ENCODE measurements around the gene UBASH3B.

The UBASH3B gene

GRCh38 chr11:122732342-122733315 is 77.1 kb downstream of the UBASH3B start:
- DNase-seq (ENCODE audit: low read depth): no peak

GRCh38 chr11:122733318-122733717 is 77.8 kb downstream of the UBASH3B start:
- DNase-seq (ENCODE audit: low read depth): no peak

- DNase-seq (ENCODE audit: low read depth): no peak
Observed at GRCh38 chr11:122734848-122735496, 79.5 kb downstream of the UBASH3B start.

- no peak for DNase-seq (ENCODE audit: low read depth)
Observed at GRCh38 chr11:122737951-122738693, 82.6 kb downstream of the UBASH3B start.

GRCh38 chr11:122741613-122742300 is 86.2 kb downstream of the UBASH3B start:
- no peak for DNase-seq (ENCODE audit: low read depth)

- no peak for DNase-seq (ENCODE audit: low read depth)
Observed at GRCh38 chr11:122742301-122743018, 86.9 kb downstream of the UBASH3B start.

- no peak for DNase-seq (ENCODE audit: low read depth)
Observed at GRCh38 chr11:122743097-122743741, 87.7 kb downstream of the UBASH3B start.

- DNase-seq (ENCODE audit: low read depth): no peak
Observed at GRCh38 chr11:122743949-122744348, 88.4 kb downstream of the UBASH3B start.

- DNase-seq (ENCODE audit: low read depth): no peak
Observed at GRCh38 chr11:122744357-122744756, 88.8 kb downstream of the UBASH3B start.

GRCh38 chr11:122745111-122745510 is 89.6 kb downstream of the UBASH3B start:
- no peak for DNase-seq (ENCODE audit: low read depth)

GRCh38 chr11:122746050-122746478 is 90.5 kb downstream of the UBASH3B start:
- DNase-seq (ENCODE audit: low read depth): no peak

GRCh38 chr11:122746611-122747244 is 91.2 kb downstream of the UBASH3B start:
- DNase-seq (ENCODE audit: low read depth): no peak

GRCh38 chr11:122747351-122747781 is 91.8 kb downstream of the UBASH3B start:
- DNase-seq (ENCODE audit: low read depth): no peak

- peak; percentile 90 for DNase-seq (ENCODE audit: low read depth)
Observed at GRCh38 chr11:122749005-122749687, 93.6 kb downstream of the UBASH3B start.

GRCh38 chr11:122750049-122750448 is 94.5 kb downstream of the UBASH3B start:
- DNase-seq (ENCODE audit: low read depth): no peak

- no peak for DNase-seq (ENCODE audit: low read depth)
Observed at GRCh38 chr11:122751292-122752070, 96.0 kb downstream of the UBASH3B start.

- DNase-seq (ENCODE audit: low read depth): no peak
Observed at GRCh38 chr11:122754028-122754427, 98.5 kb downstream of the UBASH3B start.

- DNase-seq (ENCODE audit: low read depth): no peak
Observed at GRCh38 chr11:122754553-122755322, 99.2 kb downstream of the UBASH3B start.

All from non-pigmented ciliary epithelial cell (primary cell).